Measurements from ENCODE around the gene ARL8B.

GRCh38 chr3:5184499-5184898 lies 62.4 kb downstream of the ARL8B start:
- TF ChIP-seq CTCF (conservative IDR thresholded peaks at IDR 0.05; ENCODE audit: low read depth, low read length) (no peak), EZH2 (IDR thresholded peaks at IDR 0.05; ENCODE audit: borderline replicate concordance, low read depth, low read length, poor library complexity, severe bottlenecking) (no peak)
